OCI-M1 (cell line): ENCODE measurements around the gene SLC25A3.
"Not testable (repeated sequence)": the region's sequence is repeated elsewhere in the genome, so short reads cannot be mapped to it uniquely, and the experiment has no call there.

Experiments used
- DNase-seq: peaks from one replicate; lab custom pipeline; 2025; lab: John Stamatoyannopoulos, UW

Gene SLC25A3

GRCh38 chr12:98593351-98594049 lies at the start of gene SLC25A3:
Gene SLC25A3 (plus strand): TSS chr12:98593686. CDS start chr12:98593979, 293 bp downstream.
- DNase-seq: peak; percentile 98

DNA sequence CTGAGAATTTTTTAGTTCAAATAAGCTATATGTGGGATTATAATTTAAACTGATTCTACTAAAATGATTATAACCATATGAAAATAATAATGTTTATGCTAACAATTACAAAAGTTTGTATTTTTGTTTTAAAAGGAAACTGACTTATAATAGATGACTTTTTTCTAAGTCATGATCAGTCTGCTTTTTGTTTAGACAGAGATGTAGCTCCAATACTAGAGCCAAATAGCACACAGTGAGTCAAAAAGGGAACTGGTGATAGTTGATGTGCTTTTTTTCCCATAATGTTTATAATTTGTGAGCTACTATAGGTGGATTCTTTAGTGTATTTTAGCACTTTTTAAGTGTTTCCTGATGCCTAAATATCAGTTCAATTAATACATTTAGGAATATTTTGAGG lies 49.8 kb upstream of the SLC25A3 start:
- no peak for DNase-seq

- no peak for DNase-seq
Measured at GRCh38 chr12:98544751-98545150, 48.7 kb upstream of the SLC25A3 start.

GRCh38 chr12:98549371-98550110 lies 43.9 kb upstream of the SLC25A3 start:
- no peak for DNase-seq

GRCh38 chr12:98551787-98552186 lies 41.7 kb upstream of the SLC25A3 start:
- DNase-seq: no peak

- DNase-seq: not testable (repeated sequence)
Measured at GRCh38 chr12:98558097-98558496, 35.4 kb upstream of the SLC25A3 start.

DNA sequence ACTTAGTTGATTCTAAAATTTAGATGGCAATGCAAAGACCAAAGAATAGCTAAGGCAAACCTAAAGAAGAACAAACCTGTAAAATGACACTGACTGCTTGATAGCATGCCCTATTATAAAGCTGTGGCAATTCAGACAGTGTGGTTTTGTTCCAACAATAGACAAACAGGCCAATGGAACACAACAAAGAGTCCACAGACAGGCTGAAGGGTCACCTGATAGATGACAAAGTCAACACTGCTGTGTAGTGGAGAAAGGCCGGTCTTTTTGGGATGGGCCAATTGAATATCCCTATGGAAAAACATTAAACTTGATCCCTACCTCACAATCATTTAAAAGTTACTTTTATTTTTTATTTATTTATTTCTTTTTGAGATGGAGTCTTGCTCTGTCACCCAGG lies 33.8 kb upstream of the SLC25A3 start:
- no peak for DNase-seq

DNA sequence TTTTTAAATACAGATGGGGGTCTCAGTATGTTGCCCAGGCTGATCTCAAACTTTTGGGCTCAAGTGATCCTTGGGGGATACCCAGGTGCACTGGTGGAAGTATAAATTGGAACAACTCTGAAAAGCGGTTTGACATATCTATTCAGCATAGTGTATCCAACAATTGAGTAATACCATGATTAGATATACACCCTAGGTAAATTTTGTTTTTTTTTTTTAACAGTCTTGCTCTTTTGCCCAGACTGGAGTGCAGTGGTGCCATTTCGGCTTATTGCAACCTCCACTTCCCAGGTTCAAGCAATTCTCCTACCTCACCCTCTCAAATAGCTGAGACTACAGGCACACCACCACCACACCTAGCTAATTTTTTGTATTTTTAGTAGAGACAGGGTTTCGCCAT lies 31.6 kb upstream of the SLC25A3 start:
- DNase-seq: no peak

GRCh38 chr12:98572010-98572409 lies 21.5 kb upstream of the SLC25A3 start:
- peak; percentile 29 for DNase-seq

- no peak for DNase-seq
Measured at GRCh38 chr12:98574110-98574509, 19.4 kb upstream of the SLC25A3 start.

DNA sequence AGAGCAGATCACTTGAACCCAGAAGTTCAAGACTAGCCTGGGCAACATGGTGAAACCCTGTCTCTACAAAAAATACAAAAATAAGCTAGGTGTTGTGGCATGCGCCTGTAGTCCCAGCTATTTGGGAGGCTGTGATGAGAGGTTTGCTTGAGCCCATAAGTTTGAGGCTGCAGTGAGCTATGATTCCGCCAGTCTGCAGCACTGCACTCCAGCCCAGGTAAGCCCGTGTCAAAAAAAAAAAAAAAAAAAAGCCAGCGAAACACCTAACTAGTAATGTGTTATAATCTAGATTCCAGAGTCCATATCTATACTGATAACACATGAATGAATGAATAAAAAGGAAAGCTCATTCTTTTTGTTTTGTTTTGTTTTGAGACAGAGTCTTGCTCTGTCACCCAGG lies 18.5 kb upstream of the SLC25A3 start:
- DNase-seq: no peak

- not testable (repeated sequence) for DNase-seq
Measured at GRCh38 chr12:98576795-98577194, 16.7 kb upstream of the SLC25A3 start.

DNA sequence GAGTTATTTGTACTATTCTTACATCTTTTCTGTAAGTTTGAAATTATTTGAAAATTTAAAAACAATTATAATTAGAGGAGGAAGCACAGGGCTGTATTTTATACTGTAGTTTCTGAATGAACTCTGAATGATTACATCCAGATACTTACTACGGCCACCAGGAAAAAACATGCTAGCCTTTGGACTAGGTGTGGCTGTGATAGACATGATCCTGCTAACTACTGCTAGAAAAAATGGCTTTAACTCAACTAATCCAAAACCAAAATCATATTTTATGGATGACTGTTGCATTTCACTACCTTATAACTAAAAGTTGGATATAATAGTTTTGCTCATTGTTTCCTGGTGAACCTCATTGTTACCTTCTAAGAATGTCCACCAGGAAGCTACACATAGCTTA lies 15.1 kb upstream of the SLC25A3 start:
- DNase-seq: no peak

GRCh38 chr12:98578821-98579220 lies 14.7 kb upstream of the SLC25A3 start:
- DNase-seq: peak; percentile 55

DNA sequence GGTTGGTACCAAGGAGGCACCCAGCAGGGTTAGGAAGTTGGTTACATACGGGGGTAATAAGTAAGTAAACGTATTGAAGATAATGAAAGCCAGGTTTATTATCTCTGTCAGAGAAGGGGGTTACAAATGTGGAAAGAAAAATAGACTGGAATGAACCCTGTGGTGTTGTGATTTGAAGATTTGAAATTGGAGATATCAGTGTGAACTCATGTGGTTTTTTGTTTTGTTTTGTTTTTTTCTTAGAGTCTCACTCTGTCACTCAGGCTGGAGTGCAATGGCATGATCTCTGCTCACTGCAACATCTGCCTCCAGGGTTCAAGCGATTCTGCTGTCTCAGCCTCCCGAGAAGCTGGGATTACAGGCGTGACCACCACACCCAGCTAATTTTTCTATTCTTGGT lies 14.1 kb upstream of the SLC25A3 start:
- DNase-seq: no peak

GRCh38 chr12:98579835-98580234 lies 13.7 kb upstream of the SLC25A3 start:
- DNase-seq: no peak

- no peak for DNase-seq
Measured at GRCh38 chr12:98580695-98581094, 12.8 kb upstream of the SLC25A3 start.

- DNase-seq: no peak
Measured at GRCh38 chr12:98581101-98581500, 12.4 kb upstream of the SLC25A3 start.

DNA sequence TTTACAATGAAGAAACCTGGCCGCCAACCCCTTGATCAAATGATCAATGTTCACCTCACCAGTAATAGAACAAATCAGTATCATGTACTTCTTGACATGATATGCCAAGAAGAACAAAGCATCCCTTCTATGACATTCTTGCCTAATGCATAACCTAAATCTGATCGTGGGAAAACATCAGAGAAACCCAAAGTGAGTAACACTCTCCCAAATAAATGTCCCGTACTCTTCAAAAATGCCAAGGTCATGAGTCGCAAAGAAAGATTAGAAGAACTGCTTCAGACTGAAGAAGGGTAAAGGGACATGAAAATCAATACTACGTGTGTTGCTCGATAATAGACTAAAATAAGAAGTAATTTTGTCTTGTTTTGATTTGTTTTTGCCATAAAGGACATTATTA lies 11.4 kb upstream of the SLC25A3 start:
- no peak for DNase-seq

DNA sequence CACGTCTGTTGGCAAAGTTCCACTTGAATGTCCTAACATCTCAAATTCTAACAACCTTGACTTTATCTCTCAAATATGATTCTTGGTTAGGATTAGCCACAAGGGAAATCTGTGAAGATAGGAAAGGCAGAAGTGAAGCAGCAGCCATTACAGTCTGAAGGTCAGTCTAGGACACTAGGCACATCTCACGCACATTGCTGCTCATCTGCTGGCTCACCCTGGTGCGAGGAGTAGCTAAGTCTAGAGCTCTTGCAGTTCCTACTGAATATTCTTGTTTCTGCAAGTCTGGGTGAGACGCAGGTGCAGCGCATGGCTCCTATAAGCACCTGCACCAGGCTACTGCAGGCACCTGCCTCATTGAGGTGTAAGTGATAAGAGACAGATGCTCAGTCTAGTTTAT lies 6.4 kb upstream of the SLC25A3 start:
- no peak for DNase-seq

DNA sequence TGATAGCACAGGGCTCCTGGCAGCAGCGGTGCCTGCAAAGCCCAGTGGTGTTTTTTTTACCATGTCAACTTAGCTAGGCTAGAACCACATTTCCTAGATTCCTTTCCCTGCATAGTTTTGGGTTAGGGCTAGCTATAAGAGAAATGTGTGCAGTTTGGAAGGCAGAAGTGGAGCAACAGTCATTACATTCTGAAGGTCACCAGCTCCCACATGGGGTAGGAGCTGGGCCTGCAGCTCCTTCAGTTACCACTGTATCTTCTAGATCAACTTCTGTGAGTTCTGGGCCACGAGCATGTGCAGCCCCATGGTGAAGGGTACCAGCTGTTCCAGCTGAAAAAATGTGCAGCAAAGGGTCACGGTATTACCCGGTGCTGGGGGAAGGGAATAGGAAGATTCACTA lies 2.3 kb upstream of the SLC25A3 start:
- peak; percentile 32 for DNase-seq

DNA sequence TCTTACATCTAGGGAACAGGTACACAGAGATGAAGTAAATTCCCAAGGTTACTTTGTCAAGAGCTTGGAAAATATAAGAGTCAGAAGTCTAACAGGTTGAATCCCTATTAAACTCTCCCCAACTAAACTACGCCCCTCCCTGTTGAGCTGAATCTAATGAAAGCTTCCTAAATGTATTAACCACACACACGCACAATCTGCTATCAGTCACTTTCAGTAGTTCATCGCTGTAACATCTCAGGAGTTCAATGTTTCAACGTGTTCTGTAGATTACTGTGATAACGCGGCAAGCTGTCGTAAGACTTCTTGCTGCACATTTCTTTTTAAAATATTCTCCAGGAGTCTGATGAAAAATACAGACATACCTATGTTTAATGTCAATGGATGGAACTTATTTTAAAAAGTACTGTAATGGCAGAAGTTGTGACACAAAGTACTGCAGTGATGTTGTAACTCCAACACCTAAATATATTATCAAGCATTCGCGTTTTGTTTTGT lies 612 bp upstream of the SLC25A3 start:
- DNase-seq: peak; percentile 77

DNA sequence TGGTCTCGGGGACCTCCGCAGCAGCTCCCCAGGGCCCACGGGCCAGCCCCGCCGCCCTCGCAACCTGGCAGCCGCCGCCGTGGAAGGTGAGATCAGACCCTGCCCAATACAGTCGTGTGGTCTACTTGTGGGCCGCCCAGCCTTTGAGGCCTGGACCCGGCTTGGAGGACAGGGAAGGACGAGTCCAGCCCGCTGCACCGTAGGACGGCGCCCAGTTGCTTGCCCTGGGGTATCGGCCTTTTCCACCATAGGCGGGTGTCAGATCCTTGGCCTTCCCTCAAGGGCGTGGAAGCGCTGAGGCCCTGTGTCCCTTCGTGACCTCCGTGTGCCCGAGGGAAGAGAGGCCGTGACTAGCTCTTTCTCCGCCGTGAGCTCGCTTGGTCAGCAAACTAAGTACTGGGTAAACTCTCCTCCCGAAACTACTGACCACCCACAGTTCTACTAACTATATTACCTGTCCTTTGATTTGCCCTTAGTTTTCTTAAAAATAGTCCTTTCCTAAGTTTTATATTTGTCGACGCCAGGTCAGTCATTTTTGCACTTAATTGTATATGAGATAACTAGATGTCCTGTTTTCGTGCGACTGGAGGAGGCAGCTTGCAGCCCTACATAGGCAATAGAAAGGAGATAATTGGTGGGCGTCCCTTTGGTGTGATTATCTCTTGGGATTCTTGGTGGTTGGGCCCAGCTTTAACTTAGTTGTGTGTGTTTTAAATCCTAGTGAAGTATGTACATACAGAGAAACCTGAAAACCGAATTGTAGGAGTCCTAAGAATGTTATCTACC lies 757 bp downstream of the SLC25A3 start:
- DNase-seq: peak; percentile 57
